ENCODE data around the gene NMUR2. TPM values are rescaled to one million over a fixed set of nuclear protein-coding genes. Genes with fewer than 3 reads are reported as not detected.

Gene NMUR2
- total and polyA plus RNA-seq, 2 donors (not counting 3 experiments of a cell fraction or from before 2014, with no cell fraction given): not detected

GRCh38 chr5:152397581-152397980 is 7.5 kb downstream of the NMUR2 start:
- no peaks in the 10 kb centered on the region for H3K9me1 ChIP-seq (replicated peaks; ENCODE audit: control insufficient read depth, extremely low read depth, insufficient read depth, low read length)
- ChIA-PET CTCF (no interaction called here), POLR2A (no interaction called here)
- BruUV-seq (replicated peaks): no TSS peak
- no peak overlapping the region for H3K4me3 ChIP-seq (replicated peaks in 1 of 3; ENCODE audit: insufficient read depth in 1 of 3, low read depth in 1 of 3, low read length in 3 of 3)
- no peak overlapping the region for H3K27ac ChIP-seq (ENCODE audit: insufficient read depth, low read depth, low read length)
- H3K27me3 ChIP-seq (ENCODE audit: control insufficient read depth in 2 of 2, insufficient read depth in 2 of 2, low read length in 2 of 2): no peaks in the 10 kb centered on the region
- FAIRE-seq: no peak
- no peak overlapping the region for H3K4me2 ChIP-seq (ENCODE audit: insufficient read depth, low read length)
- no peaks in the 10 kb centered on the region for H4K20me1 ChIP-seq (replicated peaks; ENCODE audit: control insufficient read depth, extremely low read depth, insufficient read depth, low read length)
- TF ChIP-seq, protein P1, sequence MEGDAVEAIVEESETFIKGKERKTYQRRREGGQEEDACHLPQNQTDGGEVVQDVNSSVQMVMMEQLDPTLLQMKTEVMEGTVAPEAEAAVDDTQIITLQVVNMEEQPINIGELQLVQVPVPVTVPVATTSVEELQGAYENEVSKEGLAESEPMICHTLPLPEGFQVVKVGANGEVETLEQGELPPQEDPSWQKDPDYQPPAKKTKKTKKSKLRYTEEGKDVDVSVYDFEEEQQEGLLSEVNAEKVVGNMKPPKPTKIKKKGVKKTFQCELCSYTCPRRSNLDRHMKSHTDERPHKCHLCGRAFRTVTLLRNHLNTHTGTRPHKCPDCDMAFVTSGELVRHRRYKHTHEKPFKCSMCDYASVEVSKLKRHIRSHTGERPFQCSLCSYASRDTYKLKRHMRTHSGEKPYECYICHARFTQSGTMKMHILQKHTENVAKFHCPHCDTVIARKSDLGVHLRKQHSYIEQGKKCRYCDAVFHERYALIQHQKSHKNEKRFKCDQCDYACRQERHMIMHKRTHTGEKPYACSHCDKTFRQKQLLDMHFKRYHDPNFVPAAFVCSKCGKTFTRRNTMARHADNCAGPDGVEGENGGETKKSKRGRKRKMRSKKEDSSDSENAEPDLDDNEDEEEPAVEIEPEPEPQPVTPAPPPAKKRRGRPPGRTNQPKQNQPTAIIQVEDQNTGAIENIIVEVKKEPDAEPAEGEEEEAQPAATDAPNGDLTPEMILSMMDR (IDR thresholded peaks at IDR 0.05; ENCODE audit: extremely low read depth in 1 of 2, insufficient read depth in 1 of 2, low read depth in 1 of 2, low read length in 2 of 2): no peak
- no peak for TF ChIP-seq MAX (IDR thresholded peaks at IDR 0.05; ENCODE audit: insufficient read depth, insufficient read length)
- no peak for TF ChIP-seq MYC (IDR thresholded peaks at IDR 0.05; ENCODE audit: low read depth, low read length)
- TF ChIP-seq POLR2A (IDR thresholded peaks at IDR 0.05; ENCODE audit: low read depth, low read length): no peak
- no peak for TF ChIP-seq EZH2 (IDR thresholded peaks at IDR 0.05; ENCODE audit: borderline replicate concordance, low read depth, low read length, severe bottlenecking)
- DNase-seq (ENCODE audit: low read depth, low spot score): no peak
- dilution Hi-C loops (cut with MboI; ENCODE audit: extremely low pct_ligation_motif_present, low sequenced_read_pairs): no loop called here
- H3K79me2 ChIP-seq (ENCODE audit: control insufficient read depth, insufficient read depth, low read length): no peaks in the 10 kb centered on the region
- no peak overlapping the region for H3K9ac ChIP-seq (replicated peaks; ENCODE audit: extremely low read depth, insufficient read depth, low read length)
- intact Hi-C loops (cut with micrococcal nuclease): no loop called here
- no peak overlapping the region for H2AFZ ChIP-seq (ENCODE audit: low read depth, low read length)
- no peaks in the 10 kb centered on the region for H3K36me3 ChIP-seq (ENCODE audit: control insufficient read depth in 2 of 2, extremely low read depth in 1 of 2, insufficient read depth in 2 of 2, low read length in 2 of 2)
- no peaks in the 10 kb centered on the region for H3K4me1 ChIP-seq (ENCODE audit: control insufficient read depth, extremely low read depth, insufficient read depth, low read length)
- H3K9me3 ChIP-seq (replicated peaks; ENCODE audit: control insufficient read depth, insufficient read depth, low read length): no peaks in the 10 kb centered on the region

- no TSS peak for BruUV-seq (replicated peaks)
- Histone ChIP-seq H3K9ac (replicated peaks; ENCODE audit: extremely low read depth, insufficient read depth, low read length) (no peak overlapping the region), H3K4me3 (replicated peaks in 1 of 3; ENCODE audit: insufficient read depth in 1 of 3, low read depth in 1 of 3, low read length in 3 of 3) (no peak overlapping the region), H3K4me1 (ENCODE audit: control insufficient read depth, extremely low read depth, insufficient read depth, low read length) (no peaks in the 10 kb centered on the region), H3K9me1 (replicated peaks; ENCODE audit: control insufficient read depth, extremely low read depth, insufficient read depth, low read length) (no peaks in the 10 kb centered on the region), H3K9me3 (replicated peaks; ENCODE audit: control insufficient read depth, insufficient read depth, low read length) (no peaks in the 10 kb centered on the region), H3K27ac (ENCODE audit: insufficient read depth, low read depth, low read length) (no peak overlapping the region), H4K20me1 (replicated peaks; ENCODE audit: control insufficient read depth, extremely low read depth, insufficient read depth, low read length) (no peaks in the 10 kb centered on the region), H3K36me3 (ENCODE audit: control insufficient read depth in 2 of 2, extremely low read depth in 1 of 2, insufficient read depth in 2 of 2, low read length in 2 of 2) (no peaks in the 10 kb centered on the region), H3K79me2 (ENCODE audit: control insufficient read depth, insufficient read depth, low read length) (no peaks in the 10 kb centered on the region), H3K4me2 (ENCODE audit: insufficient read depth, low read length) (no peak overlapping the region), H3K27me3 (ENCODE audit: control insufficient read depth in 2 of 2, insufficient read depth in 2 of 2, low read length in 2 of 2) (no peaks in the 10 kb centered on the region), H2AFZ (ENCODE audit: low read depth, low read length) (no peak overlapping the region)
- DNase-seq (ENCODE audit: low read depth, low spot score): no peak
- no peak for FAIRE-seq
- POLR2A ChIA-PET: no interaction called here
- dilution Hi-C loops (cut with MboI; ENCODE audit: extremely low pct_ligation_motif_present, low sequenced_read_pairs): no loop called here
- TF ChIP-seq GATA2 (IDR thresholded peaks at IDR 0.05; ENCODE audit: insufficient read depth, insufficient read length, low read depth, low read length): no peak
- no peak for TF ChIP-seq MAX (IDR thresholded peaks at IDR 0.05; ENCODE audit: insufficient read depth, insufficient read length)
- no peak for TF ChIP-seq EZH2 (IDR thresholded peaks at IDR 0.05; ENCODE audit: borderline replicate concordance, low read depth, low read length, severe bottlenecking)
- no peak for TF ChIP-seq POLR2AphosphoS5 (IDR thresholded peaks at IDR 0.05; ENCODE audit: insufficient read depth, low read depth, low read length)
- no peak for TF ChIP-seq MYC (IDR thresholded peaks at IDR 0.05; ENCODE audit: low read depth, low read length)
- no peak for TF ChIP-seq POLR2A (IDR thresholded peaks at IDR 0.05; ENCODE audit: low read depth, low read length)
- no peak for TF ChIP-seq JUN (IDR thresholded peaks at IDR 0.05; ENCODE audit: borderline replicate concordance, insufficient read depth, insufficient read length, low read depth)
- no peak for TF ChIP-seq FOS (IDR thresholded peaks at IDR 0.05; ENCODE audit: borderline replicate concordance, insufficient read depth, low read length)
- TF ChIP-seq, protein P1 (IDR thresholded peaks at IDR 0.05; ENCODE audit: extremely low read depth in 1 of 2, insufficient read depth in 1 of 2, low read depth in 1 of 2, low read length in 2 of 2): no peak
- intact Hi-C loops (cut with micrococcal nuclease): no loop called here
- CTCF ChIA-PET: no interaction called here
Measured at GRCh38 chr5:152393441-152393840, 11.6 kb downstream of the NMUR2 start.

Data from endothelial cell of umbilical vein (primary cell).